SK-N-SH (cell line): ENCODE measurements around the gene NR3C1. TPM values are rescaled to one million over a fixed set of nuclear protein-coding genes. Genes with fewer than 3 reads are reported as not detected.

Experiments used
- CTCF ChIA-PET: fragments of 300-600, 350-600 bp; formaldehyde crosslinking; extraction: SDS; loops from one replicate; lab custom pipeline; 2021; lab: Yijun Ruan, JAX
- POLR2A ChIA-PET: fragments of 350-600 bp; sonication (Branson Sonifier 250); formaldehyde crosslinking; extraction: SDS; loops from one replicate; lab custom pipeline; 2020; ENCODE audit warnings: antibody characterized with exemption, inconsistent platforms; lab: Yijun Ruan, JAX
- DNase-seq: peaks from one replicate; pipeline ENCODE4 v3.0.0; 2012
- H2AFZ ChIP-seq: fragments of 200-600 bp; sonication (generic); 2 replicates; pipeline ENCODE4 v1.8.1; 2016; ENCODE audit warnings: antibody characterized with exemption, mild to moderate bottlenecking, low read depth
- H3F3A ChIP-seq: fragments of 200-600 bp; sonication (generic); replicated peaks from 2 replicates; pipeline ENCODE3; 2016; ENCODE audit warnings: antibody characterized with exemption, mild to moderate bottlenecking; ENCODE audit not compliant: insufficient read depth
- H3K27ac ChIP-seq, 2 experiments: fragments of 200-500 bp in 1 of 2; fragments of 200-600 bp in 1 of 2; sonication (Bioruptor generic) in 1 of 2; sonication (generic), shearing (Covaris generic) in 1 of 2; 2 replicates each; pipeline versions ENCODE4 v1.5.1 to v1.6.1; 2014 to 2016; ENCODE audit warnings: low read depth in 2 of 2, inconsistent platforms in 1 of 2, low read length in 1 of 2, mild to moderate bottlenecking in 1 of 2, mixed read lengths in 1 of 2
- H3K27me3 ChIP-seq: fragments of 200-600 bp; sonication (generic), shearing (Covaris generic); 2 replicates; pipeline ENCODE4 v1.6.1; 2016; ENCODE audit warnings: mixed run types; ENCODE audit not compliant: insufficient read depth
- H3K36me3 ChIP-seq, 2 experiments: fragments of 200-500 bp in 1 of 2; fragments of 200-600 bp in 1 of 2; sonication (Bioruptor generic) in 1 of 2; sonication (generic) in 1 of 2; replicated peaks in 1 of 2; 2 replicates each; pipeline versions ENCODE3 to v1.5.1; 2014 to 2016; ENCODE audit warnings: low read length in 1 of 2, mild to moderate bottlenecking in 1 of 2; ENCODE audit not compliant: insufficient read depth in 2 of 2, control insufficient read depth in 1 of 2
- H3K4me1 ChIP-seq, 2 experiments: fragments of 200-500 bp in 1 of 2; fragments of 200-600 bp in 1 of 2; sonication (Bioruptor generic) in 1 of 2; sonication (generic), shearing (Covaris generic) in 1 of 2; 2 replicates each; pipeline versions ENCODE4 v1.5.1 to v1.6.1; 2014 to 2016; ENCODE audit warnings: low read depth in 1 of 2, low read length in 1 of 2, mixed run types in 1 of 2; ENCODE audit not compliant: insufficient read depth in 2 of 2, control insufficient read depth in 1 of 2
- H3K4me2 ChIP-seq: fragments of 200-600 bp; sonication (generic), shearing (Covaris generic); 2 replicates; pipeline ENCODE4 v1.6.1; 2017; ENCODE audit warnings: mixed run types
- H3K4me3 ChIP-seq, 2 experiments: fragments of 200-500 bp in 1 of 2; fragments of 200-600 bp in 1 of 2; sonication (Bioruptor generic) in 1 of 2; sonication (generic), shearing (Covaris generic) in 1 of 2; 2 replicates each; pipeline versions ENCODE4 v1.5.1 to v1.8.1; 2014 to 2016; ENCODE audit warnings: low read depth in 2 of 2, inconsistent platforms in 1 of 2, low read length in 1 of 2, mild to moderate bottlenecking in 1 of 2, mixed read lengths in 1 of 2, moderate library complexity in 1 of 2
- H3K79me2 ChIP-seq: fragments of 200-600 bp; sonication (generic); 2 replicates; pipeline ENCODE4 v1.8.1; 2017; ENCODE audit warnings: mild to moderate bottlenecking; ENCODE audit not compliant: insufficient read depth
- H3K9ac ChIP-seq: fragments of 200-600 bp; sonication (generic); 2 replicates; pipeline ENCODE4 v1.6.1; 2017; ENCODE audit warnings: mixed run types
- H3K9me2 ChIP-seq: fragments of 200-600 bp; sonication (generic); 2 replicates; pipeline ENCODE4 v1.6.1; 2017; ENCODE audit warnings: mixed run types
- H3K9me3 ChIP-seq: fragments of 200-600 bp; sonication (generic); 2 replicates; pipeline ENCODE4 v1.6.1; 2017; ENCODE audit warnings: mixed run types, mild to moderate bottlenecking, moderate library complexity
- H4K20me1 ChIP-seq: fragments of 200-600 bp; sonication (generic); 2 replicates; pipeline ENCODE4 v1.6.1; 2017; ENCODE audit warnings: mild to moderate bottlenecking, mixed run types; ENCODE audit not compliant: insufficient read depth
- ELF1 ChIP-seq: IDR thresholded peaks from 2 replicates; pipeline ENCODE4 v1.4.0; 2012
- EZH2phosphoT487 ChIP-seq: fragments of 200-600 bp; sonication (generic); IDR thresholded peaks from 2 replicates; pipeline ENCODE4 v1.6.1; 2017; ENCODE audit warnings: low read depth, mixed run types, mild to moderate bottlenecking, antibody characterized with exemption, moderate library complexity, borderline replicate concordance
- FOXJ3 ChIP-seq: sonication (generic); formaldehyde crosslinking; IDR thresholded peaks from 2 replicates; pipeline ENCODE4 v1.5.1; 2020; ENCODE audit warnings: mild to moderate bottlenecking, missing genetic modification reagents
- JUND ChIP-seq: IDR thresholded peaks from 2 replicates; pipeline ENCODE4 v1.4.0; 2012
- MXI1 ChIP-seq: IDR thresholded peaks from 2 replicates; pipeline ENCODE4 v1.6.1; 2012; ENCODE audit warnings: mild to moderate bottlenecking, low read depth, low read length, improper control_type of control experiment
- POLR2AphosphoS5 ChIP-seq: IDR thresholded peaks from 2 replicates; pipeline ENCODE4 v1.6.1; 2012; ENCODE audit warnings: low read depth, low read length
- RXRA ChIP-seq: IDR thresholded peaks from 2 replicates; pipeline ENCODE4 v1.4.0; 2012; ENCODE audit warnings: low read depth, mild to moderate bottlenecking, borderline replicate concordance
- YY1 ChIP-seq: IDR thresholded peaks from 2 replicates; pipeline ENCODE4 v1.4.0; 2012; ENCODE audit warnings: low read depth, mild to moderate bottlenecking
- WGBS: methylation state at CpG from one replicate; pipeline ENCODE4 v1.1.6; 2017; ENCODE audit warnings: low lambda C conversion rate; 5-methylcytosine and 5-hydroxymethylcytosine counted together
- polyA plus RNA-seq, 3 experiments: library from polyadenylated mRNA; depleted of rRNA; stranded (reverse); fragments of >200 nt; gene quantifications; 2 replicates each; pipeline ENCODE4 v1.2.3, GENCODE V29; 2012
- TF ChIP-seq, protein P1 (sequence below): fragments of 150-350 bp; IDR thresholded peaks from 2 replicates; pipeline ENCODE4 v1.6.1; 2016; ENCODE audit warnings: mild to moderate bottlenecking, low read depth, low read length
- TF ChIP-seq, protein P2 (sequence below): IDR thresholded peaks from 2 replicates; pipeline ENCODE4 v1.4.0; 2012; ENCODE audit warnings: low read depth, borderline replicate concordance

NR3C1 gene
- polyA plus RNA-seq, 1 of the 3 experiments (the other 2 are of a cell fraction): 7.1 TPM

DNA sequence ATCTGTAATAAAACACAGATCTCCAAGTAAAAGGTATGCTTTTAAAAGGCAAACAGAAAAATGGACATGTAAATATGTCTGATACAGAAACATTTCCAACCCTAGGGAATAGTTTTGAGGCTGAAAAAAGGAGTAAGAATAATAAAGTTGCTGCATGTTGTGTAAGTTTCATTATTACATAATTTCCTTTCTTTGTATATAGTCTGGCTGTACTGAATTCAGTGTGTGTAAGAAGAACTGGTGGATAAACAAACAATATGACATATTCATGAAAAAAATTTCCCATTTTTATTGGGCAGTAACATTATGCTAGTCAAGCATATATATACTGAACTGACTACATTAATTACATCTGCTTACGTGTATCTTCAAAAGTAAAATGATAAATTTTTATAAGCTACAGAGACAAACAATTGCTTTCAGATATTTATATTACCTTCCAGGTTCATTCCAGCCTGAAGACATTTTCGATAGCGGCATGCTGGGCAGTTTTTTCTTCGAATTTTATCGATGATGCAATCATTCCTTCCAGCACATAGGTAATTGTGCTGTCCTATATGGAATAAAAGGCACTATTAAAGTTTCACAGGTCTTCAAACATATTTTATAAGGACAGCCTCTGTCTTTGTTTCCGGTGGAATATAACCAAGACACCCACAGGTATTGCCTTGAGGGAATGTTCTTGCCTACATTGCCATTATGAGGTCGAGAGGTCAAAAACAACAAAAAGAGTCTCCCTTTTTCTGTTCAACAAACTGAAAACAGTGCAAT lies 93.6 kb downstream of the NR3C1 start:
- H2AFZ ChIP-seq: no peak overlapping the region
- H3K4me3 ChIP-seq: no peak overlapping the region
- no peak overlapping the region for H3K9ac ChIP-seq
- no peak for DNase-seq
- peaks cover 8% of the 10 kb centered on the region; the same call in 1 of the 2 replicates for H3K9me3 ChIP-seq
- H3K4me1 ChIP-seq: peaks cover 0 to 11% of the 10 kb centered on the region in 2 experiments; a peak in 3 of 4 replicates
- no peaks in the 10 kb centered on the region for H3K27me3 ChIP-seq
- H3F3A ChIP-seq: peaks cover 19% of the 10 kb centered on the region
- TF ChIP-seq ELF1: no peak
- no peak for TF ChIP-seq FOXJ3 (CRISPR knock-in tag)
- no peak for TF ChIP-seq JUND
- TF ChIP-seq, protein P1, sequence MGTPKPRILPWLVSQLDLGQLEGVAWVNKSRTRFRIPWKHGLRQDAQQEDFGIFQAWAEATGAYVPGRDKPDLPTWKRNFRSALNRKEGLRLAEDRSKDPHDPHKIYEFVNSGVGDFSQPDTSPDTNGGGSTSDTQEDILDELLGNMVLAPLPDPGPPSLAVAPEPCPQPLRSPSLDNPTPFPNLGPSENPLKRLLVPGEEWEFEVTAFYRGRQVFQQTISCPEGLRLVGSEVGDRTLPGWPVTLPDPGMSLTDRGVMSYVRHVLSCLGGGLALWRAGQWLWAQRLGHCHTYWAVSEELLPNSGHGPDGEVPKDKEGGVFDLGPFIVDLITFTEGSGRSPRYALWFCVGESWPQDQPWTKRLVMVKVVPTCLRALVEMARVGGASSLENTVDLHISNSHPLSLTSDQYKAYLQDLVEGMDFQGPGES: no peak
- TF ChIP-seq YY1: no peak
- H3K36me3 ChIP-seq: peaks cover 13 to 61% of the 10 kb centered on the region in 2 experiments
- H4K20me1 ChIP-seq: no peaks in the 10 kb centered on the region; the same call in 1 of the 2 replicates
- no peaks in the 10 kb centered on the region for H3K9me2 ChIP-seq
- H3K4me2 ChIP-seq: no peak overlapping the region
- no peak overlapping the region for H3K27ac ChIP-seq
- POLR2A ChIA-PET: no interaction called here
- CTCF ChIA-PET: no interaction called here
- WGBS: 98% methylated on average over 7 of the region's 7 CpGs
- H3K79me2 ChIP-seq: peaks cover 25% of the 10 kb centered on the region

DNA sequence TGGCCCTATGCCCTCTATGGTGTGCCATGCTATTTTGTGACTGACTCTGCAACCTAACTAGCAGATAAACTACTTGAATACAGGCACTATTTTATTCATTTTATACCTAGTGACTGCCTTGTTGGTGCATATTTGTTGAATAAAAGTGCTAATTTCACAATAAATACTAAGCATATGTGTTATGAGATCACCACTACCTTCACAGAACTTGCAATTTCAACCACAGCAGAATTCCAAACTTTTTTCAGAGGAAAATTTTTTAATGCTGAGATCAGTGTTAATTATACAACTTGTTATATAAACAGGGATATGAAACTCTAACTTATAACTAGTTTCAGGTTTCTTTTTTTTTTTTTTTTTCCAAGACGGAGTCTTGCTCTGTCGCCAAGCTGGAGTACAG lies 94.8 kb downstream of the NR3C1 start:
- H3K27ac ChIP-seq: no peak overlapping the region
- WGBS: 94% methylated on average over 2 of the region's 2 CpGs
- H2AFZ ChIP-seq: no peak overlapping the region
- H3K27me3 ChIP-seq: no peaks in the 10 kb centered on the region
- H3K4me3 ChIP-seq: no peak overlapping the region
- POLR2A ChIA-PET: no interaction called here
- H3K4me2 ChIP-seq: no peak overlapping the region
- no peak for TF ChIP-seq MXI1
- no peak for TF ChIP-seq POLR2AphosphoS5
- TF ChIP-seq EZH2phosphoT487: no peak
- TF ChIP-seq, protein P2, sequence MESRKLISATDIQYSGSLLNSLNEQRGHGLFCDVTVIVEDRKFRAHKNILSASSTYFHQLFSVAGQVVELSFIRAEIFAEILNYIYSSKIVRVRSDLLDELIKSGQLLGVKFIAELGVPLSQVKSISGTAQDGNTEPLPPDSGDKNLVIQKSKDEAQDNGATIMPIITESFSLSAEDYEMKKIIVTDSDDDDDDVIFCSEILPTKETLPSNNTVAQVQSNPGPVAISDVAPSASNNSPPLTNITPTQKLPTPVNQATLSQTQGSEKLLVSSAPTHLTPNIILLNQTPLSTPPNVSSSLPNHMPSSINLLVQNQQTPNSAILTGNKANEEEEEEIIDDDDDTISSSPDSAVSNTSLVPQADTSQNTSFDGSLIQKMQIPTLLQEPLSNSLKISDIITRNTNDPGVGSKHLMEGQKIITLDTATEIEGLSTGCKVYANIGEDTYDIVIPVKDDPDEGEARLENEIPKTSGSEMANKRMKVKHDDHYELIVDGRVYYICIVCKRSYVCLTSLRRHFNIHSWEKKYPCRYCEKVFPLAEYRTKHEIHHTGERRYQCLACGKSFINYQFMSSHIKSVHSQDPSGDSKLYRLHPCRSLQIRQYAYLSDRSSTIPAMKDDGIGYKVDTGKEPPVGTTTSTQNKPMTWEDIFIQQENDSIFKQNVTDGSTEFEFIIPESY: no peak
- TF ChIP-seq RXRA: no peak
- TF ChIP-seq, all 33 proteins: peak for 0
- Histone ChIP-seq H3K4me1 (peaks cover 0 to 8% of the 10 kb centered on the region in 2 experiments; a peak in 1 of 4 replicates), H3K79me2 (peaks cover 27% of the 10 kb centered on the region), H4K20me1 (no peaks in the 10 kb centered on the region; the same call in 1 of the 2 replicates), H3K36me3 (peaks cover 13 to 65% of the 10 kb centered on the region in 2 experiments), H3K9me2 (no peaks in the 10 kb centered on the region), H3K9me3 (peaks cover 10% of the 10 kb centered on the region; the same call in 1 of the 2 replicates), H3K9ac (no peak overlapping the region), H3F3A (peaks cover 13% of the 10 kb centered on the region)
- no peak for DNase-seq
- CTCF ChIA-PET: no interaction called here
